IMR-90 (cell line): ENCODE data around the gene AUH. TPM values are rescaled to one million over a fixed set of nuclear protein-coding genes. Genes with fewer than 3 reads are reported as not detected.

Source experiments
- ATAC-seq: fragments of 200-7000 bp; cut with Tn5 transposase; 2 replicates; pipeline ENCODE4 v1.9.1; 2020; ENCODE audit warnings: low read depth, mild to moderate bottlenecking, moderate library complexity
- BruUV-seq: library from RNA; stranded (reverse); fragments of 400-500 nt; replicated peaks from 2 replicates; lab custom pipeline; 2021; lab: Mats Ljungman, UMichigan
- CTCF ChIA-PET: fragments of 300-600 bp; formaldehyde crosslinking; extraction: SDS; loops from one replicate; lab custom pipeline; 2021; ENCODE audit warnings: antibody characterized with exemption; lab: Yijun Ruan, JAX
- POLR2A ChIA-PET: fragments of 300-600 bp; sonication (Branson Sonifier 250); formaldehyde crosslinking; loops from one replicate; lab custom pipeline; 2022; ENCODE audit warnings: antibody characterized with exemption; ENCODE audit not compliant: unreplicated experiment; lab: Charles Lee
- DNase-seq: peaks from one replicate; pipeline ENCODE4 v3.0.0; 2013
- H2AFZ ChIP-seq: replicated peaks from 2 replicates; pipeline ENCODE3; 2013; ENCODE audit warnings: low read length, mild to moderate bottlenecking; ENCODE audit not compliant: poor library complexity
- H2AK5ac ChIP-seq: 2 replicates; pipeline ENCODE4 v1.6.1; 2013; ENCODE audit warnings: low read depth, low read length, inconsistent platforms
- H2AK9ac ChIP-seq: replicated peaks from 2 replicates; pipeline ENCODE3; 2013; ENCODE audit warnings: mild to moderate bottlenecking, low read depth, low read length, moderate library complexity; ENCODE audit not compliant: poor library complexity
- H2BK120ac ChIP-seq: 2 replicates; pipeline ENCODE4 v1.6.1; 2013; ENCODE audit warnings: low read depth, low read length, inconsistent platforms
- H2BK15ac ChIP-seq: 3 replicates; pipeline ENCODE4 v1.6.1; 2013; ENCODE audit warnings: low read depth, low read length, inconsistent platforms
- H2BK20ac ChIP-seq: 2 replicates; pipeline ENCODE4 v1.6.1; 2013; ENCODE audit warnings: low read depth, mild to moderate bottlenecking, inconsistent platforms, low read length, moderate library complexity
- H2BK5ac ChIP-seq: 2 replicates; pipeline ENCODE4 v1.6.1; 2013; ENCODE audit warnings: mild to moderate bottlenecking, low read depth, low read length, inconsistent platforms; ENCODE audit not compliant: poor library complexity, severe bottlenecking
- H3K14ac ChIP-seq: replicated peaks from 2 replicates; pipeline ENCODE4 v1.6.1; 2013; ENCODE audit warnings: low read depth, low read length, inconsistent platforms
- H3K18ac ChIP-seq: 2 replicates; pipeline ENCODE4 v1.6.1; 2013; ENCODE audit warnings: low read depth, low read length, control low read depth
- H3K23ac ChIP-seq: 2 replicates; pipeline ENCODE4 v1.6.1; 2013; ENCODE audit warnings: low read depth, low read length, inconsistent platforms
- H3K27ac ChIP-seq: 2 replicates; pipeline ENCODE4 v1.5.1; 2013; ENCODE audit warnings: mild to moderate bottlenecking, control low read depth, low read length; ENCODE audit not compliant: insufficient read depth
- H3K27me3 ChIP-seq: 2 replicates; pipeline ENCODE4 v1.6.1; 2013; ENCODE audit warnings: low read length; ENCODE audit not compliant: control insufficient read depth, insufficient read depth
- H3K36me3 ChIP-seq: 2 replicates; pipeline ENCODE4 v1.6.1; 2013; ENCODE audit warnings: low read length, mixed read lengths; ENCODE audit not compliant: control insufficient read depth, insufficient read depth
- H3K4ac ChIP-seq: 2 replicates; pipeline ENCODE4 v1.6.1; 2013; ENCODE audit warnings: low read depth, low read length, inconsistent platforms
- H3K4me1 ChIP-seq: 2 replicates; pipeline ENCODE4 v1.6.1; 2013; ENCODE audit warnings: low read length, mixed read lengths; ENCODE audit not compliant: control insufficient read depth, insufficient read depth
- H3K4me2 ChIP-seq: 2 replicates; pipeline ENCODE4 v1.6.1; 2013; ENCODE audit warnings: low read depth, mild to moderate bottlenecking, control low read depth, low read length, moderate library complexity
- H3K4me3 ChIP-seq: 2 replicates; pipeline ENCODE4 v1.5.1; 2013; ENCODE audit warnings: low read depth, mild to moderate bottlenecking, control low read depth, low read length, moderate library complexity; ENCODE audit not compliant: insufficient read depth
- H3K56ac ChIP-seq: 2 replicates; pipeline ENCODE4 v1.6.1; 2013; ENCODE audit warnings: low read length, inconsistent platforms; ENCODE audit not compliant: insufficient read depth; ENCODE audit errors: extremely low read depth
- H3K79me1 ChIP-seq, 2 experiments: 2 replicates each; pipeline ENCODE4 v1.6.1; 2013; ENCODE audit warnings: low read length in 2 of 2, inconsistent platforms in 1 of 2, low read depth in 1 of 2
- H3K9ac ChIP-seq: 2 replicates; pipeline ENCODE4 v1.6.1; 2013; ENCODE audit warnings: low read depth, low read length, control low read depth
- H3K9me1 ChIP-seq: 2 replicates; pipeline ENCODE4 v1.6.1; 2013; ENCODE audit warnings: low read length, inconsistent platforms; ENCODE audit not compliant: insufficient read depth
- H3K9me3 ChIP-seq: 2 replicates; pipeline ENCODE4 v1.6.1; 2013; ENCODE audit warnings: low read length; ENCODE audit not compliant: control insufficient read depth, insufficient read depth
- H4K20me1 ChIP-seq: 2 replicates; pipeline ENCODE4 v1.6.1; 2013; ENCODE audit warnings: low read length, inconsistent platforms; ENCODE audit not compliant: insufficient read depth
- H4K5ac ChIP-seq: 2 replicates; pipeline ENCODE4 v1.6.1; 2013; ENCODE audit warnings: mild to moderate bottlenecking, low read depth, low read length, control low read depth
- H4K8ac ChIP-seq, 2 experiments: 2 replicates each; pipeline ENCODE4 v1.6.1; 2013; ENCODE audit warnings: low read depth in 2 of 2, low read length in 2 of 2, control low read depth in 1 of 2, inconsistent platforms in 1 of 2
- H4K91ac ChIP-seq: 2 replicates; pipeline ENCODE4 v1.6.1; 2013; ENCODE audit warnings: low read depth, low read length, inconsistent platforms; ENCODE audit not compliant: insufficient read depth
- BHLHE40 ChIP-seq: fragments of 150-350 bp; IDR thresholded peaks from 2 replicates; pipeline ENCODE4 v1.6.1; 2016; ENCODE audit warnings: mild to moderate bottlenecking, low read depth, low read length
- CEBPB ChIP-seq: IDR thresholded peaks from 2 replicates; pipeline ENCODE4 v1.6.1; 2012; ENCODE audit warnings: low read depth, low read length, improper control_type of control experiment
- CHD1 ChIP-seq: IDR thresholded peaks from 2 replicates; pipeline ENCODE4 v1.6.1; 2012; ENCODE audit warnings: low read depth, low read length, improper control_type of control experiment
- CTCF ChIP-seq: conservative IDR thresholded peaks from 2 replicates; pipeline ENCODE4 v1.5.1; 2012; ENCODE audit warnings: mild to moderate bottlenecking, low read depth, low read length, improper control_type of control experiment
- FOS ChIP-seq: fragments of 150-350 bp; IDR thresholded peaks from 2 replicates; pipeline ENCODE4 v1.6.1; 2016; ENCODE audit warnings: low read depth, low read length
- MAFK ChIP-seq: IDR thresholded peaks from 2 replicates; pipeline ENCODE4 v1.6.1; 2012; ENCODE audit warnings: low read depth, low read length, improper control_type of control experiment
- MAZ ChIP-seq: IDR thresholded peaks from 2 replicates; pipeline ENCODE4 v1.6.1; 2012; ENCODE audit warnings: low read depth, mild to moderate bottlenecking, low read length, improper control_type of control experiment, moderate library complexity, borderline replicate concordance
- MXI1 ChIP-seq: IDR thresholded peaks from 2 replicates; pipeline ENCODE4 v1.6.1; 2012; ENCODE audit warnings: low read depth, mild to moderate bottlenecking, low read length, moderate library complexity, borderline replicate concordance
- NFE2L2 ChIP-seq: fragments of 150-350 bp; IDR thresholded peaks from 2 replicates; pipeline ENCODE4 v1.6.1; 2016; ENCODE audit warnings: low read depth, mild to moderate bottlenecking, low read length
- POLR2A ChIP-seq: IDR thresholded peaks from 2 replicates; pipeline ENCODE4 v1.6.1; 2012; ENCODE audit warnings: mild to moderate bottlenecking, low read depth, low read length
- RAD21 ChIP-seq: IDR thresholded peaks from 2 replicates; pipeline ENCODE4 v1.6.1; 2012; ENCODE audit warnings: low read length, improper control_type of control experiment
- RCOR1 ChIP-seq: IDR thresholded peaks from 2 replicates; pipeline ENCODE4 v1.6.1; 2012; ENCODE audit warnings: mild to moderate bottlenecking, low read length, improper control_type of control experiment; ENCODE audit not compliant: insufficient replicate concordance
- RFX5 ChIP-seq: IDR thresholded peaks from 2 replicates; pipeline ENCODE4 v1.8.0; 2012; ENCODE audit warnings: low read depth, mild to moderate bottlenecking, low read length, moderate library complexity
- SMC3 ChIP-seq: fragments of 150-350 bp; IDR thresholded peaks from 2 replicates; pipeline ENCODE4 v1.6.1; 2016; ENCODE audit warnings: low read depth, mild to moderate bottlenecking, antibody characterized with exemption, low read length, moderate library complexity
- WGBS, 2 experiments: methylation state at CpG; one replicate each; pipeline versions ENCODE4 v1.1.5 to v1.1.7; 2013; ENCODE audit warnings: missing lambda C conversion rate in 2 of 2; ENCODE audit not compliant: insufficient read length in 1 of 2; ENCODE audit errors: extremely low coverage in 2 of 2; 5-methylcytosine and 5-hydroxymethylcytosine counted together
- dilution Hi-C: fragments of 300-500 bp; cut with HindIII; formaldehyde crosslinking; loops from one replicate; pipeline ENCODE4 v1.14.3; 2018; ENCODE audit warnings: low sequenced_read_pairs; ENCODE audit not compliant: unreplicated experiment
- in situ Hi-C: fragments of 300-500 bp; cut with MboI; formaldehyde crosslinking; loops from 3 replicates; pipeline ENCODE4 v1.14.3; 2019; ENCODE audit warnings: low sequenced_read_pairs, inconsistent platforms, mixed read lengths
- intact Hi-C: fragments of 100-400 bp; cut with micrococcal nuclease; formaldehyde crosslinking; loops from 2 replicates; pipeline ENCODE4 v1.10.0; 2022
- polyA plus RNA-seq, 3 experiments: library from polyadenylated mRNA; depleted of rRNA; stranded (reverse); fragments of >200 nt; gene quantifications; 2 replicates each; pipeline ENCODE4 v1.2.3, GENCODE V29; 2012; ENCODE audit warnings: low replicate concordance in 1 of 3
- total RNA-seq: library from RNA; depleted of rRNA; stranded (reverse); fragments of >200 nt; gene quantifications from 2 replicates; pipeline ENCODE4 v1.2.3, GENCODE V29; 2012
- TF ChIP-seq, protein P1 (sequence below): fragments of 150-350 bp; IDR thresholded peaks from 2 replicates; pipeline ENCODE4 v1.6.1; 2017; ENCODE audit warnings: mild to moderate bottlenecking, antibody characterized with exemption, low read length, low read depth
- TF ChIP-seq, protein P2 (sequence below): fragments of 150-350 bp; IDR thresholded peaks from 2 replicates; pipeline ENCODE4 v1.6.1; 2016; ENCODE audit warnings: low read depth, mild to moderate bottlenecking, low read length, moderate library complexity, borderline replicate concordance

The AUH gene
- total and polyA plus RNA-seq, 2 of the 4 experiments (the other 2 are of a cell fraction): 5.9 to 8.1 TPM

GRCh38 chr9:91211414-91211813 lies 150.3 kb downstream of the AUH start:
- Histone ChIP-seq H3K14ac (no peak overlapping the region), H3K4me2 (no peak overlapping the region), H3K18ac (no peak overlapping the region), H3K9ac (no peak overlapping the region), H3K56ac (no peak overlapping the region), H2BK20ac (no peak overlapping the region), H2AK9ac (no peak overlapping the region), H4K20me1 (no peaks in the 10 kb centered on the region), H3K27me3 (no peaks in the 10 kb centered on the region), H3K9me3 (no peaks in the 10 kb centered on the region), H2BK5ac (no peak overlapping the region), H2BK15ac (no peak overlapping the region), H3K79me1 (peaks cover 0 to 3% of the 10 kb centered on the region in 2 experiments; a peak in 1 of 4 replicates), H4K8ac (no peak overlapping the region), H2AK5ac (no peak overlapping the region), H3K36me3 (no peaks in the 10 kb centered on the region), H2AFZ (no peak overlapping the region), H3K4ac (no peak overlapping the region), H3K27ac (no peak overlapping the region), H4K91ac (no peak overlapping the region), H3K9me1 (no peaks in the 10 kb centered on the region), H3K4me1 (peaks cover 9% of the 10 kb centered on the region), H2BK120ac (no peak overlapping the region), H3K23ac (no peak overlapping the region), H3K4me3 (no peak overlapping the region), H4K5ac (no peak overlapping the region)
- DNase-seq (no peak), ATAC-seq (no peak)
- dilution Hi-C loops: no loop called here
- WGBS, 2 experiments: 95% methylated on average over 3 of the region's 7 CpGs; no CpG with 5 or more reads in 1 of the 2 experiments
- CTCF ChIA-PET: no interaction called here
- intact Hi-C loops: no loop called here
- POLR2A ChIA-PET: no interaction called here
- BruUV-seq: no TSS peak
- no peak for TF ChIP-seq SMC3
- no peak for TF ChIP-seq NFE2L2
- no peak for TF ChIP-seq MAFK
- TF ChIP-seq FOS: no peak
- no peak for TF ChIP-seq RCOR1
- TF ChIP-seq MXI1: no peak
- no peak for TF ChIP-seq BHLHE40
- TF ChIP-seq, protein P1, sequence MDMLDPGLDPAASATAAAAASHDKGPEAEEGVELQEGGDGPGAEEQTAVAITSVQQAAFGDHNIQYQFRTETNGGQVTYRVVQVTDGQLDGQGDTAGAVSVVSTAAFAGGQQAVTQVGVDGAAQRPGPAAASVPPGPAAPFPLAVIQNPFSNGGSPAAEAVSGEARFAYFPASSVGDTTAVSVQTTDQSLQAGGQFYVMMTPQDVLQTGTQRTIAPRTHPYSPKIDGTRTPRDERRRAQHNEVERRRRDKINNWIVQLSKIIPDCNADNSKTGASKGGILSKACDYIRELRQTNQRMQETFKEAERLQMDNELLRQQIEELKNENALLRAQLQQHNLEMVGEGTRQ: no peak
- no peak for TF ChIP-seq MAZ
- no peak for TF ChIP-seq RAD21
- TF ChIP-seq, protein P2, sequence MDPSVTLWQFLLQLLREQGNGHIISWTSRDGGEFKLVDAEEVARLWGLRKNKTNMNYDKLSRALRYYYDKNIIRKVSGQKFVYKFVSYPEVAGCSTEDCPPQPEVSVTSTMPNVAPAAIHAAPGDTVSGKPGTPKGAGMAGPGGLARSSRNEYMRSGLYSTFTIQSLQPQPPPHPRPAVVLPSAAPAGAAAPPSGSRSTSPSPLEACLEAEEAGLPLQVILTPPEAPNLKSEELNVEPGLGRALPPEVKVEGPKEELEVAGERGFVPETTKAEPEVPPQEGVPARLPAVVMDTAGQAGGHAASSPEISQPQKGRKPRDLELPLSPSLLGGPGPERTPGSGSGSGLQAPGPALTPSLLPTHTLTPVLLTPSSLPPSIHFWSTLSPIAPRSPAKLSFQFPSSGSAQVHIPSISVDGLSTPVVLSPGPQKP: no peak
- TF ChIP-seq CEBPB: no peak
- no peak for TF ChIP-seq CHD1
- TF ChIP-seq CTCF: no peak
- no peak for TF ChIP-seq POLR2A
- no peak for TF ChIP-seq RFX5
- in situ Hi-C loops: no loop called here
